C4-2B (cell line): ENCODE measurements around the gene CPNE8.

ENCODE experiments used
- H3K27ac ChIP-seq: fragments of 450-650 bp; 2 replicates; pipeline ENCODE4 v1.5.1; 2017
- ZFX ChIP-seq: fragments of 450-650 bp; IDR thresholded peaks from 2 replicates; pipeline ENCODE4 v1.6.1; 2017
- TF ChIP-seq, protein P1 (sequence below): fragments of 450-650 bp; conservative IDR thresholded peaks from 2 replicates; pipeline ENCODE4 v1.5.1; 2017; ENCODE audit warnings: mild to moderate bottlenecking

The CPNE8 gene

GRCh38 chr12:38708466-38708865 lies 196.9 kb downstream of the CPNE8 start:
- TF ChIP-seq ZFX = no peak
- TF ChIP-seq, protein P1, sequence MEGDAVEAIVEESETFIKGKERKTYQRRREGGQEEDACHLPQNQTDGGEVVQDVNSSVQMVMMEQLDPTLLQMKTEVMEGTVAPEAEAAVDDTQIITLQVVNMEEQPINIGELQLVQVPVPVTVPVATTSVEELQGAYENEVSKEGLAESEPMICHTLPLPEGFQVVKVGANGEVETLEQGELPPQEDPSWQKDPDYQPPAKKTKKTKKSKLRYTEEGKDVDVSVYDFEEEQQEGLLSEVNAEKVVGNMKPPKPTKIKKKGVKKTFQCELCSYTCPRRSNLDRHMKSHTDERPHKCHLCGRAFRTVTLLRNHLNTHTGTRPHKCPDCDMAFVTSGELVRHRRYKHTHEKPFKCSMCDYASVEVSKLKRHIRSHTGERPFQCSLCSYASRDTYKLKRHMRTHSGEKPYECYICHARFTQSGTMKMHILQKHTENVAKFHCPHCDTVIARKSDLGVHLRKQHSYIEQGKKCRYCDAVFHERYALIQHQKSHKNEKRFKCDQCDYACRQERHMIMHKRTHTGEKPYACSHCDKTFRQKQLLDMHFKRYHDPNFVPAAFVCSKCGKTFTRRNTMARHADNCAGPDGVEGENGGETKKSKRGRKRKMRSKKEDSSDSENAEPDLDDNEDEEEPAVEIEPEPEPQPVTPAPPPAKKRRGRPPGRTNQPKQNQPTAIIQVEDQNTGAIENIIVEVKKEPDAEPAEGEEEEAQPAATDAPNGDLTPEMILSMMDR = no peak
- H3K27ac ChIP-seq = no peak overlapping the region

DNA sequence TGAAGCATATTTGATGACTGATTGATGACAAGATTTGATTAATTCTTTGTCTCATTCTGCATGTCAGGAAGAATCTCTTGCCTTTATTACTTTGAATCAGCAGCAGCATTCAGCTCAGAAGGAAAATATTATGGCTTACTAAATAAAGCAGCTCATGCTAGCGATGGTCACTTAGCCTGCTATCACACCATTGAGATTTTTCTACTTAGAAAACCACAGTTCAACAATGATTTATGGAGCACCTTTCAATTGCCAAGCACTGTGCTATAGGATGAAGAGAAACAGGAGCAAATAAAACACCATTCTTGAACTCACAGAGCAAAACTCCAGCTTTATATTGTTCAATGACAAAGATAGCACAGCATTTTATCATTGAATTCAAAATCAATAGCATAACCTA lies 197.7 kb downstream of the CPNE8 start:
- no peak overlapping the region for H3K27ac ChIP-seq
- TF ChIP-seq ZFX = no peak
- TF ChIP-seq, protein P1 = no peak

DNA sequence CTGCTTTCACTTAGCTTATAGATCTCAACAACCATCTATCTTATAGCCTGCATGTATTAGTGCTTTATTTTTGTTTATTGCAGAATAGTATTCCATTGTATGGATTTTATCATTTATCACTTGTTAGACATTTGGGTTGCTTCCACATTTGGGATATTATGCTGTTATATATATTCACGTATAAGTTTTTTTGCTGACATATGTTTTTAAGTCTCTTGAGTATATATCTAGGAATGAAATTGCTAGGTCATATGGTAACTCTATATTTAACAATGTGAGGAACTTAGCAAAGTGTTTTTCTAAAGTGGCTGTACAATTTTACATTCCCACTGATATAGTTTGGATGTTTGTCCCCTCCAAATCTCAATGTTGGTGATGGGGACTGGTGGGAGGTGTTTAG lies 208.1 kb downstream of the CPNE8 start:
- no peak for TF ChIP-seq ZFX
- TF ChIP-seq, protein P1 = no peak
- H3K27ac ChIP-seq = no peak overlapping the region

DNA sequence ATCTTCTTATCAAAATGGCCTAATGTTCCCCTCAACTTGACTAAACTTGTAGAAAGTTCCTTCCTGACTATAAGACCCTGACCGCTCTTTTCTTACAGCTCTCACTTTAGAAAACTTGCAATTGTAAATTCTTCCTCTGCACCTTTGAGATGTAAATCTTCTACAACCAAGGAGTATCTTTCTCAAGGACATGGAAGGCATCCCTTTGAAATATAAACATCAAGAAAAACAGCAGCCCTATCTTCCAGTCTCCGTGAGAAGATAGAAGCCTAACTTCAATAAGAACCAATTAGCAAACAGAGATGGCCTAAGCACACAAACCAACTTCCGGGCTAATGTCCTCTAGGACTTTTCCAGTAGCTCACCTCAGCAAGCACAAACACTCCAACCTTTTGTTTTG lies 210.3 kb downstream of the CPNE8 start:
- no peak overlapping the region for H3K27ac ChIP-seq

DNA sequence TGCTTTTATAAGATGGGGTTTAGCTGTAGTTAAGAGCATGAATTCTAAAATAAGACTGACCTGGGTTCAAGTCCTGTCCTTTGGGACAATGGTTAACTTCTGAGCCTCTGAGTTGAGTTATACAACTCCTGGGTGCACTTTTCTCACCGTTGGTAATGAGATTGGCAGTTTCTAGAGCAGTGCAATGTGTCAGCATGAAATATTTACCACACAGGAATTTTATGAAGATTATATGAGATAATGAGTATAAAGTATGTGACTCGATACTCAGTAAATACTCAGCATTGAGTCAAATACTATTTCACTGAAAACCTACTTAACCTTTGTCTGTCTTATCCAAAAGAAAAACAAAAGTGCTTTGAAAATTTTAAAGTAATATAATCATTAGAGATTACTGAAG lies 214.2 kb downstream of the CPNE8 start:
- no peak for TF ChIP-seq ZFX
- TF ChIP-seq, protein P1 = no peak
- H3K27ac ChIP-seq = no peak overlapping the region

More for the DNA sequence above, 210.3 kb downstream of the CPNE8 start:
- TF ChIP-seq, protein P1 = no peak
- TF ChIP-seq ZFX = no peak

DNA sequence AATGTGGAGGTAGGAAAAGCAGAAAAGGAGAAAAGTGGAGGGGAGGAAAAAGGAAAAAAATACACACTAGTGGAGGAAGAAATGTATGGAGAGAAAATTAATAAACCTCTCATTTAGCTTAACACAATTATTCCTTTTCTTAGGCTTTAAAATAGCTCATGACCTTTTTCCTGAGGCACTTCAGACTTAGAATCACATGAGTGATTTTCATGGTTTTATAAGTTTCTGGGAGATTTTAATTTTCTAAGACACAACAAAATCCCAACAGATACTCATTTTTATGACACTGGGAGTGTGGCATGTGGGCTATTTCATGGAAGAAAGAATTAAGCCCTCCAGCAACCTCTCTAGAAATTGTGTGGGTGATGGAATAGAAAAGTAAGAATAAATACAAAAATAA lies 214.7 kb downstream of the CPNE8 start:
- no peak overlapping the region for H3K27ac ChIP-seq
- TF ChIP-seq ZFX = no peak
- TF ChIP-seq, protein P1 = no peak

- no peak for TF ChIP-seq ZFX
- TF ChIP-seq, protein P1 = no peak
- no peak overlapping the region for H3K27ac ChIP-seq
These were observed 215.7 kb downstream of the CPNE8 start for GRCh38 chr12:38689704-38690103.
